ENCODE data around the gene NR6A1. TPM values are rescaled to one million over a fixed set of nuclear protein-coding genes. Genes with fewer than 3 reads are reported as not detected.

Gene NR6A1
- total and polyA plus RNA-seq, 2 of the 13 experiments (the other 11 are each of a cell fraction or from before 2014, with no cell fraction given), result 28.1 to 31.5 TPM

GRCh38 chr9:124492818-124493217, 278.3 kb downstream of the NR6A1 start:
- 79% methylated on average over 6 of the region's 19 CpGs for WGBS (ENCODE audit: low lambda C conversion rate)
- no peak overlapping the region for H3K4me2 ChIP-seq (ENCODE audit: low read depth, low read length)
- no peak overlapping the region for H2AFZ ChIP-seq (ENCODE audit: low read length)
- ATAC-seq, result no peak
- BruUV-seq (replicated peaks), result no TSS peak
- intact Hi-C loops (cut with micrococcal nuclease; ENCODE audit: unreplicated experiment), result no loop called here
- no peaks in the 10 kb centered on the region for H3K27me3 ChIP-seq (ENCODE audit: control insufficient read depth in 1 of 2, insufficient read depth in 2 of 2, low read length in 2 of 2)
- ChIA-PET CTCF (ENCODE audit: low intra/inter-chr PET ratio, low total read pairs) (no interaction called here), POLR2A (interaction anchor here (0.9 kb wide), 1 partner anchor 27 kb away, joined by 5 read pairs; no protein-coding TSS in a partner anchor)
- no peak overlapping the region for H3K4me3 ChIP-seq (replicated peaks in 1 of 3; ENCODE audit: insufficient read depth in 1 of 3, low read depth in 2 of 3, low read length in 3 of 3)
- FAIRE-seq, result no peak
- H3K9ac ChIP-seq (ENCODE audit: insufficient read depth, low read depth, low read length), result no peak overlapping the region
- H3K4me1 ChIP-seq (ENCODE audit: insufficient read depth, low read length), result peaks cover 7% of the 10 kb centered on the region
- no peak overlapping the region for H3K27ac ChIP-seq (ENCODE audit: extremely low read length, insufficient read depth, low read length)
- H3K36me3 ChIP-seq (replicated peaks in 1 of 2; ENCODE audit: control insufficient read depth in 1 of 2, insufficient read depth in 2 of 2, low read length in 2 of 2), result peaks cover 1 to 2% of the 10 kb centered on the region in 2 experiments; a peak in 2 of 5 replicates
- in situ Hi-C loops (cut with HindIII; ENCODE audit: extremely low pct_ligation_motif_present, low pct_unique_long_range_greater_than_20kb), result no loop called here
- DNase-seq (ENCODE audit: low spot score), result no peak
- H4K20me1 ChIP-seq (ENCODE audit: insufficient read depth, low read length), result no peaks in the 10 kb centered on the region
- no peaks in the 10 kb centered on the region for H3K79me2 ChIP-seq (ENCODE audit: insufficient read depth, low read length)
- TF ChIP-seq IRF2 (CRISPR knock-in tag; IDR thresholded peaks at IDR 0.05), result no peak
- no peak for TF ChIP-seq ZNF615 (CRISPR knock-in tag; IDR thresholded peaks at IDR 0.05; ENCODE audit: borderline replicate concordance)
- no peak for TF ChIP-seq RNF2 (conservative IDR thresholded peaks at IDR 0.05; ENCODE audit: low read depth)
- no peak for TF ChIP-seq NKX3-1 (CRISPR knock-in tag; IDR thresholded peaks at IDR 0.05)
- TF ChIP-seq HNRNPH1 (optimal IDR thresholded peaks at IDR 0.05; ENCODE audit: low read depth, low read length), result no peak
- no peak for TF ChIP-seq ZBTB37 (CRISPR knock-in tag; IDR thresholded peaks at IDR 0.05)
- no peaks in the 10 kb centered on the region for H3K9me3 ChIP-seq (ENCODE audit: low read length)
